Thyroid gland (tissue), 4 donors: ENCODE results near the gene UTS2B.

Experiments used
- CTCF ChIP-seq, 6 experiments: fragments of 200-600 bp in 3 of 6; fragments of 450-650 bp in 3 of 6; sonication (generic) in 3 of 6; IDR thresholded peaks; one replicate each; pipeline ENCODE4 v1.5.1; 2016 to 2019; ENCODE audit warnings: antibody characterized with exemption in 6 of 6, mild to moderate bottlenecking in 2 of 6, inconsistent platforms in 1 of 6, moderate library complexity in 1 of 6
- POLR2A ChIP-seq, 2 donors: fragments of 450-650 bp; IDR thresholded peaks; one replicate each; pipeline ENCODE4 v1.6.1; 2017; ENCODE audit warnings: antibody characterized with exemption in 2 of 2, mild to moderate bottlenecking in 2 of 2, moderate library complexity in 1 of 2

GRCh38 chr3:191343913-191344312 is 13.6 kb upstream of the UTS2B start:
- no peak for TF ChIP-seq CTCF (IDR thresholded peaks at IDR 0.05)
- TF ChIP-seq POLR2A (IDR thresholded peaks at IDR 0.05) = no peak
